Gastroesophageal sphincter (tissue), 4 donors: Measurements from ENCODE around the gene KCNJ12. TPM values are rescaled to one million over a fixed set of nuclear protein-coding genes. Genes with fewer than 3 reads are reported as not detected.
"Not testable (repeated sequence)": the region's sequence is repeated elsewhere in the genome, so short reads cannot be mapped to it uniquely, and the experiment has no call there.

Source experiments
- ATAC-seq: fragments of 150-250 bp; one replicate; pipeline ENCODE4 v1.9.1; 2016; ENCODE audit warnings: mild to moderate bottlenecking, moderate library complexity
- H3K27ac ChIP-seq, 4 donors: fragments of 200-600 bp; sonication (generic) in 3 of 4; 1 replicate in 3 of 4; 2 replicates in 1 of 4; pipeline ENCODE4 v1.5.1; 2016 to 2019
- H3K27me3 ChIP-seq: fragments of 200-600 bp; sonication (generic); one replicate; pipeline ENCODE4 v1.5.1; 2019
- H3K36me3 ChIP-seq, 2 donors: fragments of 200-600 bp; sonication (generic); one replicate each; pipeline ENCODE4 v1.5.1; 2019; ENCODE audit warnings: control low read depth in 1 of 2
- H3K4me1 ChIP-seq, 3 donors: fragments of 200-600 bp; sonication (generic); 1 replicate in 2 of 3; 2 replicates in 1 of 3; pipeline ENCODE4 v1.5.1; 2016 to 2019; ENCODE audit warnings: control low read depth in 2 of 3
- H3K4me3 ChIP-seq, 2 donors: fragments of 200-600 bp; sonication (generic); one replicate each; pipeline ENCODE4 v1.5.1; 2019; ENCODE audit warnings: mild to moderate bottlenecking in 1 of 2, moderate library complexity in 1 of 2
- H3K9me3 ChIP-seq, 3 donors: fragments of 200-600 bp; sonication (generic); one replicate each; pipeline ENCODE4 v1.5.1; 2017 to 2019; ENCODE audit warnings: control low read depth in 2 of 3
- EP300 ChIP-seq: sonication (generic); formaldehyde crosslinking; IDR thresholded peaks from one replicate; pipeline ENCODE4 v1.6.1; 2017; ENCODE audit warnings: antibody characterized with exemption, mild to moderate bottlenecking
- POLR2A ChIP-seq, 2 donors: fragments of 450-650 bp; IDR thresholded peaks; one replicate each; pipeline ENCODE4 v1.6.1; 2017; ENCODE audit warnings: antibody characterized with exemption in 2 of 2, mild to moderate bottlenecking in 2 of 2, moderate library complexity in 1 of 2
- POLR2AphosphoS5 ChIP-seq: sonication (generic); formaldehyde crosslinking; IDR thresholded peaks from one replicate; pipeline ENCODE4 v1.6.1; 2017; ENCODE audit warnings: antibody characterized with exemption
- WGBS, 2 donors: methylation state at CpG; one replicate each; pipeline ENCODE4 v1.1.5; 2018; ENCODE audit warnings: low coverage in 1 of 2; 5-methylcytosine and 5-hydroxymethylcytosine counted together
- total RNA-seq, 4 donors: library from RNA; depleted of rRNA; stranded (reverse); fragments of >200 nt; gene quantifications; one replicate each; pipeline ENCODE4 v1.1.0, GENCODE V29; 2016
- TF ChIP-seq, protein P1 (sequence below), 4 experiments: fragments of 200-600 bp in 2 of 4; fragments of 450-650 bp in 2 of 4; sonication (generic) in 1 of 4; IDR thresholded peaks; one replicate each; pipeline ENCODE4 v1.5.1; 2017 to 2019; ENCODE audit warnings: antibody characterized with exemption in 4 of 4, mild to moderate bottlenecking in 2 of 4, moderate library complexity in 2 of 4

KCNJ12 gene
- total RNA-seq, 4 donors from 2014 or later, result 0.78 to 3.1 (median 1.9) TPM

DNA sequence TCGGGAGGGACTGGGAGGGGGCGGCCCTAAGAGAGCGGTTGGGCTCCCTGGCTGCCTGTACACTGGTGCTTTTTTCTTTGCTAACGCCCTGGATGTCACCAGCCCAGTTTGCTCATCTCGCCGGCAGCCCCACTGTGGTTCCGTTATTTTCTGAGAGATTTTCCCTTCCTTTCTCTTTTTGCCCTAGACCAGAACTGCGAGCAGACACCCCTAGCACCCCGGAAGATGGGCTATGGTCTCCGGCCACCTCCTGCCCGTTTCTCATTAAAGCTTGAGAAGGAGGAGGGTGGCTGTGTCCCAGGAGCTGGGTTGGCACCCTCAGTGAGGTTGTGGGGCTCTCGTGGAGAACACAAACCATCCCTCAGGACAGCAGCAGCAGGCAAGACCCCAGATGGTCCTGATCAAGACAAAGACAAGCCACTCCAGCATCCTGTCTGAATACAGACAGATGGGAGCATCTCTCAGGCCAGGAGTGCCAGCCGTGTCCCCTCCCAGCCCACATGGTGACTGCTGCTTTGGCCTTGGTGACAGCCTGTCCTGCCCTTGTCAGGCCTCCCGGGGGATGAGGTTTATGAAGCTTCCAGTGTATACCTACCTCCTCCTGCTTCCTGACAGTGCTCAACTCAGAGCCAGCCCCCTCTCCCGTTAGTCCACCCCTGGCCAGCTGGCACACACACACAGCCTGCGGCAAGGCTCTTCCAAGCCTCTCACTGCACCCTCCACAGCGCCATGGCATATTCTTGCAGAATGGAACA, 77.2 kb downstream of the KCNJ12 start:
- ATAC-seq, result no peak
- H3K27ac ChIP-seq, result no peak overlapping the region
- H3K4me3 ChIP-seq, result peak overlapping the region in 1 of 2 donors; percentile 41
- H3K27me3 ChIP-seq, result peaks cover 19% of the 10 kb centered on the region
- peaks cover 0 to 30% (median 17%) of the 10 kb centered on the region in 3 donors for H3K4me1 ChIP-seq
- WGBS, 2 donors, result 10 to 74% methylated on average over 2 to 5 of the region's 17 CpGs
- no peaks in the 10 kb centered on the region for H3K9me3 ChIP-seq
- H3K36me3 ChIP-seq, result no peaks in the 10 kb centered on the region
- TF ChIP-seq POLR2A (IDR thresholded peaks at IDR 0.05) (no peak), EP300 (no peak), POLR2AphosphoS5 (no peak)
- TF ChIP-seq, protein P1, sequence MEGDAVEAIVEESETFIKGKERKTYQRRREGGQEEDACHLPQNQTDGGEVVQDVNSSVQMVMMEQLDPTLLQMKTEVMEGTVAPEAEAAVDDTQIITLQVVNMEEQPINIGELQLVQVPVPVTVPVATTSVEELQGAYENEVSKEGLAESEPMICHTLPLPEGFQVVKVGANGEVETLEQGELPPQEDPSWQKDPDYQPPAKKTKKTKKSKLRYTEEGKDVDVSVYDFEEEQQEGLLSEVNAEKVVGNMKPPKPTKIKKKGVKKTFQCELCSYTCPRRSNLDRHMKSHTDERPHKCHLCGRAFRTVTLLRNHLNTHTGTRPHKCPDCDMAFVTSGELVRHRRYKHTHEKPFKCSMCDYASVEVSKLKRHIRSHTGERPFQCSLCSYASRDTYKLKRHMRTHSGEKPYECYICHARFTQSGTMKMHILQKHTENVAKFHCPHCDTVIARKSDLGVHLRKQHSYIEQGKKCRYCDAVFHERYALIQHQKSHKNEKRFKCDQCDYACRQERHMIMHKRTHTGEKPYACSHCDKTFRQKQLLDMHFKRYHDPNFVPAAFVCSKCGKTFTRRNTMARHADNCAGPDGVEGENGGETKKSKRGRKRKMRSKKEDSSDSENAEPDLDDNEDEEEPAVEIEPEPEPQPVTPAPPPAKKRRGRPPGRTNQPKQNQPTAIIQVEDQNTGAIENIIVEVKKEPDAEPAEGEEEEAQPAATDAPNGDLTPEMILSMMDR (IDR thresholded peaks at IDR 0.05), result no peak

DNA sequence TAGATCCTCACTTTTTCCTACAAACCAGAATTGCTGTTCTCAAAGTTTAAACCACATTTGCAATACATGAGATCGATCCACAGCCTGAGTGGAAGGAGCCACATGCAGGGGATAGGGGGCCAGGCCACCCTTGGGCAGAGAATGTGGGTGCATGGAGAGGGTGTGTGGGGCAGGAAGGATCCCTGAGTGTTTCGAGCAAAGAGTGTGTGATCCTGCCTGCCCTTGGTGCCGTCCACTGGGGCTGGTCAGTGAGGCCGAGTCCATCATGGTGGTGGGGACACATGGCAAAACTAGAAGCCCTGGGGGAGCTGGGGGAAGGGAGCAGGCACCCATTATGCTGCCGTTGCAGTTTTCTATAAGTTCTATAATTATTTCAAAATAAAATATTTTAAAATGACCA, 77.8 kb downstream of the KCNJ12 start:
- H3K4me3 ChIP-seq, ATAC-seq, H3K9me3 ChIP-seq, H3K27ac ChIP-seq, H3K36me3 ChIP-seq: not testable (repeated sequence)
- peaks cover 0 to 30% (median 17%) of the 10 kb centered on the region in 3 donors for H3K4me1 ChIP-seq
- whole genome bisulfite sequencing, 2 donors, result 80 to 87% methylated on average over 3 to 5 of the region's 5 CpGs
- peaks cover 19% of the 10 kb centered on the region for H3K27me3 ChIP-seq

DNA sequence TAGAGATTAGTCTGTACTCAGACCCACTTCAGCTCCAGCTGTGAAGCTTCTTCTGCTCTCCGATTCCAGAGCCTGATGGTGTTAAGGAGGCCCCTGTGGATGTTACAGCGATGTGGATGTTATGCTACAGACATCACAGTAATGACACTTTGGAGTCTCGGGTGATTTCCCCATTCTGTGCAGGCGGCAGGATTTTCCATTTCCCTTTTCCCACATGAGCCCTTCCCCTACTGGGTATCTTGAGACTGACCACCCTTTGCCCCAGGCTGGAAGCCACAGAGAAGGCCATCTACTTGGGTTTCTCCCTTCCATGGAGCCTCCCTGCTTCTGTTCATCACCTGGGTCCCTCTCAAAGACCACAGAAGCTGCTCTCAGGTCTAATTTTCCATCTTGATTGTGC, 78.3 kb downstream of the KCNJ12 start:
- TF ChIP-seq, protein P1 (IDR thresholded peaks at IDR 0.05), result no peak
- no peak for TF ChIP-seq EP300
- no peak for TF ChIP-seq POLR2A (IDR thresholded peaks at IDR 0.05)
- TF ChIP-seq POLR2AphosphoS5, result no peak
- Histone ChIP-seq H3K9me3 (no peaks in the 10 kb centered on the region), H3K4me1 (peaks cover 0 to 30% (median 17%) of the 10 kb centered on the region in 3 donors), H3K27me3 (peaks cover 19% of the 10 kb centered on the region), H3K27ac (no peak overlapping the region), H3K4me3 (no peak overlapping the region), H3K36me3 (no peaks in the 10 kb centered on the region)
- no peak for ATAC-seq
- WGBS, 2 donors, result 60 to 76% methylated on average over 3 of the region's 4 CpGs

DNA sequence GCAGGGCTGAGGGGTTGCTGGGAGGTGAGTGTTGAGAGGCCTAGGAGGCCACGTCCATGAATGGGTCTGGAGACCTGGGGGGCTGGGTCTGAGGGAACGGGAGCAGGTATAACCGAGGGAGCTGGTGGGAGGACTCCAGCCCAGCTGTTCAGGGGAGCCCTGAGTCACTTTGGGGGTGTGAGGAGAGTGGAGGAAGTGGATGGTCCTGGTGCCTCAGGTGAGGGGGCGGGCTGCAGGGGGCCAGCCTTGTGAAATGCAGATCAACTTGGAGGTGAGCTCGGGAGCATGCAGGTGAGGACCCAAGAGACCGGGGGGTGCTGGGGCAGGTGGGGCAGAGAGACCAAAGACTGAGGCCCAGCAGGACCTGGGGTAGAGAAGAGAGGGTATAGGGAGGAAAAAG, 79.6 kb downstream of the KCNJ12 start:
- ATAC-seq, result no peak
- TF ChIP-seq, protein P1 (IDR thresholded peaks at IDR 0.05), result no peak
- TF ChIP-seq EP300, result no peak
- TF ChIP-seq POLR2A (IDR thresholded peaks at IDR 0.05), result no peak
- no peak for TF ChIP-seq POLR2AphosphoS5
- WGBS, 2 donors, result 92% methylated on average over 2 of the region's 6 CpGs; no CpG with 5 or more reads in 1 of the 2 donors
- Histone ChIP-seq H3K27ac (no peak overlapping the region), H3K9me3 (no peaks in the 10 kb centered on the region), H3K36me3 (no peaks in the 10 kb centered on the region), H3K27me3 (peaks cover 19% of the 10 kb centered on the region), H3K4me1 (peaks cover 0 to 30% (median 17%) of the 10 kb centered on the region in 3 donors), H3K4me3 (no peak overlapping the region)

DNA sequence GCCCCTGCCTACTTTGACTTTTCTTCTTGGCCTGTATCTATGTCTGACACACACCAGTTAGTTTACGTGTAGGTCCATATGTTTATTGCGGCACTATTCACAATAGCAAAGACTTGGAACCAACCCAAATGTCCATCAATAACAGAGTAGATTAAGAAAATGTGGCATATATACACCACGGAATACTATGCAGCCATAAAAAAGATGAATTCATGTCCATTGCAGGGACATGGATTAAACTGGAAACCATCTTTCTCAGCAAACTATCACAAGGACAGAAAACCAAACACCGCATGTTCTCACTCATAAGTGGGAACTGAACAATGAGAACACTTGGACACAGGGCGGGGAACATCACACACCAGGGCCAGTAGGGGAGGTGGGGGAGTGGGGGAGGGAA, 80.3 kb downstream of the KCNJ12 start:
- peaks cover 0 to 30% (median 17%) of the 10 kb centered on the region in 3 donors for H3K4me1 ChIP-seq
- not testable (repeated sequence) for H3K4me3 ChIP-seq, H3K9me3 ChIP-seq, H3K36me3 ChIP-seq, ATAC-seq, H3K27ac ChIP-seq
- H3K27me3 ChIP-seq, result peaks cover 16% of the 10 kb centered on the region
- WGBS, 2 donors, result 66 to 74% methylated on average over 5 of the region's 5 CpGs
